ENCODE measurements around the gene AWAT1. TPM values are rescaled to one million over a fixed set of nuclear protein-coding genes. Genes with fewer than 3 reads are reported as not detected.

The AWAT1 gene
- total RNA-seq, 1 donor from 2014 or later: not detected

DNA sequence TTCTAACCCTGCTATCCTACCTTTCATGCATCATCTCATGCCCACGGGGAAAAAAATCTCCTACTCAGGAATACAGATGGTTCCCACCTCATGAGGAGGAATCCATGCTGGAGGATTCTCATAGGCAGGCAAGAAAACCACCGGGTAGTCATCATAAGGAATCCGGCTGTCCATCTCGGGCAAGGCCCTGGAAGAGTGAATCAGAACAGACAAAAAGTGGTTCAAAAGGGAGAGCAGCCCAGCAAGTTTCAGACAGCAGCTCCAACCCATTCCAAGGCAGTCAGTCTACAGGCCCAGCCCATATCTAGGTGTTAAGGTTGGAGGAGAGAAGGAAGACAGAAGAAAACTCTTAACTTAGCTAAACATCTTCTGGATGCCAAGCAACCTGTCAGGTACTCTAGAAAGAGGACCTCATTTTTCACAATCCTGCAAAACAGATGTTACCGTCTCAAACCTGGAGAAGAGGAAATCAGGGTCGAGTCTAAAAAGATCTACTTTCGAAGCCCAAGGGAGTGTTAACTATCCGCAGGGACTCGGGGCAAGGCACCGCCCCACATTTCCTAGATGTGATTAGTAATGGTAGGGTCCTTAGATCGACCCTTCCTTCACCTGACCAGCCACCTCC, 54.8 kb downstream of the AWAT1 start:
- no peaks in the 10 kb centered on the region for H3K9me3 Mint-ChIP-seq (ENCODE audit: unreplicated experiment)
- H3K27me3 Mint-ChIP-seq (ENCODE audit: low read depth, unreplicated experiment): no peaks in the 10 kb centered on the region
- peak; percentile 29 for FAIRE-seq
- H3K4me2 ChIP-seq (ENCODE audit: low read length): peak overlapping the region; percentile 88
- H3K9me3 ChIP-seq (ENCODE audit: insufficient read depth, low read depth, low read length): no peaks in the 10 kb centered on the region
- peak overlapping the region; percentile 87 for H3K9ac ChIP-seq (ENCODE audit: low read length)
- H3K36me3 Mint-ChIP-seq (ENCODE audit: low read depth, unreplicated experiment): no peaks in the 10 kb centered on the region
- H3K4me3 ChIP-seq (ENCODE audit: insufficient read depth, low read depth, low read length): peak overlapping the region; percentile 78
- peak overlapping the region; percentile 89 for H3K4me3 Mint-ChIP-seq (ENCODE audit: unreplicated experiment)
- H2AFZ ChIP-seq (ENCODE audit: low read depth, low read length): peak overlapping the region; percentile 84
- no peaks in the 10 kb centered on the region for H3K4me1 Mint-ChIP-seq (ENCODE audit: low read depth, unreplicated experiment)
- TF ChIP-seq, protein P1, sequence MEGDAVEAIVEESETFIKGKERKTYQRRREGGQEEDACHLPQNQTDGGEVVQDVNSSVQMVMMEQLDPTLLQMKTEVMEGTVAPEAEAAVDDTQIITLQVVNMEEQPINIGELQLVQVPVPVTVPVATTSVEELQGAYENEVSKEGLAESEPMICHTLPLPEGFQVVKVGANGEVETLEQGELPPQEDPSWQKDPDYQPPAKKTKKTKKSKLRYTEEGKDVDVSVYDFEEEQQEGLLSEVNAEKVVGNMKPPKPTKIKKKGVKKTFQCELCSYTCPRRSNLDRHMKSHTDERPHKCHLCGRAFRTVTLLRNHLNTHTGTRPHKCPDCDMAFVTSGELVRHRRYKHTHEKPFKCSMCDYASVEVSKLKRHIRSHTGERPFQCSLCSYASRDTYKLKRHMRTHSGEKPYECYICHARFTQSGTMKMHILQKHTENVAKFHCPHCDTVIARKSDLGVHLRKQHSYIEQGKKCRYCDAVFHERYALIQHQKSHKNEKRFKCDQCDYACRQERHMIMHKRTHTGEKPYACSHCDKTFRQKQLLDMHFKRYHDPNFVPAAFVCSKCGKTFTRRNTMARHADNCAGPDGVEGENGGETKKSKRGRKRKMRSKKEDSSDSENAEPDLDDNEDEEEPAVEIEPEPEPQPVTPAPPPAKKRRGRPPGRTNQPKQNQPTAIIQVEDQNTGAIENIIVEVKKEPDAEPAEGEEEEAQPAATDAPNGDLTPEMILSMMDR (IDR thresholded peaks at IDR 0.05; ENCODE audit: insufficient read depth, low read depth, low read length): no peak
- TF ChIP-seq EZH2 (IDR thresholded peaks at IDR 0.05; ENCODE audit: insufficient read depth, low read length): no peak
- peak overlapping the region; percentile 75 for H3K27ac Mint-ChIP-seq (ENCODE audit: unreplicated experiment)
- DNase-seq (ENCODE audit: low read depth): no peak
- H3K36me3 ChIP-seq (ENCODE audit: insufficient read depth, low read length): no peaks in the 10 kb centered on the region
- H4K20me1 ChIP-seq (ENCODE audit: insufficient read depth, low read length): no peaks in the 10 kb centered on the region
- no peaks in the 10 kb centered on the region for H3K27me3 ChIP-seq (ENCODE audit: insufficient read depth, low read length)
- H3K79me2 ChIP-seq (ENCODE audit: insufficient read depth, low read length): peaks cover 51% of the 10 kb centered on the region
- peak overlapping the region; percentile 47 for H3K27ac ChIP-seq (ENCODE audit: low read depth, low read length)
- H3K4me1 ChIP-seq (ENCODE audit: insufficient read depth, low read length): peaks cover 7% of the 10 kb centered on the region

Other genes with a start within 250 kb of the AWAT1 start
- gene AWAT2, start 184.7 kb upstream of the AWAT1 start, total RNA-seq: not detected in 2 replicates
- gene OTUD6A, start 172.2 kb upstream of the AWAT1 start, total RNA-seq: not detected in 2 replicates
- gene IGBP1, start 101.2 kb upstream of the AWAT1 start, total RNA-seq: 38.2 and 41.1 TPM in 2 replicates
- gene DGAT2L6, start 57.2 kb upstream of the AWAT1 start, total RNA-seq: not detected in 2 replicates
- gene P2RY4, start 25.5 kb downstream of the AWAT1 start, total RNA-seq: 0.18 TPM in 1 of 2 replicates, not detected in the other
- gene ARR3, start 33.7 kb downstream of the AWAT1 start, total RNA-seq: not detected in 2 replicates
- not detected in 2 replicates for gene RAB41, start 47.5 kb downstream of the AWAT1 start, total RNA-seq
- gene PDZD11, start 55.3 kb downstream of the AWAT1 start, total RNA-seq: 47.4 and 48.9 TPM in 2 replicates
- 1.7 and 3.0 TPM in 2 replicates for gene KIF4A, start 55.4 kb downstream of the AWAT1 start, total RNA-seq
- not detected in 2 replicates for gene GDPD2, start 188.7 kb downstream of the AWAT1 start, total RNA-seq
- 14.5 and 15.2 TPM in 2 replicates for gene DLG3, start 210.2 kb downstream of the AWAT1 start, total RNA-seq